Parathyroid adenoma (tissue), 2 donors: ENCODE data around the gene CFAP77.

ENCODE experiments used
- H2AFZ ChIP-seq: fragments of 300-600 bp; sonication (generic); one replicate; pipeline ENCODE4 v1.7.0; 2017; ENCODE audit warnings: antibody characterized with exemption, mild to moderate bottlenecking
- H3K27ac ChIP-seq: fragments of 300-600 bp; sonication (generic); one replicate; pipeline ENCODE4 v1.7.0; 2017
- H3K27me3 ChIP-seq: fragments of 300-600 bp; sonication (generic); one replicate; pipeline ENCODE4 v1.7.0; 2017; ENCODE audit warnings: low read length; ENCODE audit not compliant: control insufficient read depth, insufficient read depth
- H3K36me3 ChIP-seq: fragments of 300-600 bp; sonication (generic); one replicate; pipeline ENCODE4 v1.7.0; 2017; ENCODE audit warnings: low read length; ENCODE audit not compliant: control insufficient read depth, insufficient read depth
- H3K4me1 ChIP-seq: fragments of 300-600 bp; sonication (generic); one replicate; pipeline ENCODE4 v1.7.0; 2017; ENCODE audit warnings: control low read depth
- H3K4me2 ChIP-seq: fragments of 300-600 bp; sonication (generic); one replicate; pipeline ENCODE4 v1.7.0; 2017; ENCODE audit warnings: low read length
- H3K4me3 ChIP-seq: fragments of 300-600 bp; sonication (generic); one replicate; pipeline ENCODE4 v1.7.0; 2017; ENCODE audit warnings: low read depth, low read length
- H3K79me2 ChIP-seq: fragments of 300-600 bp; sonication (generic); one replicate; pipeline ENCODE4 v1.7.0; 2017; ENCODE audit warnings: control low read depth
- H3K9ac ChIP-seq: fragments of 300-600 bp; sonication (generic); one replicate; pipeline ENCODE4 v1.7.0; 2017; ENCODE audit warnings: mild to moderate bottlenecking
- H3K9me3 ChIP-seq: fragments of 300-600 bp; sonication (generic); one replicate; pipeline ENCODE4 v1.7.0; 2017; ENCODE audit warnings: low read length; ENCODE audit not compliant: control insufficient read depth
- CTCF ChIP-seq: fragments of 300-600 bp; sonication (generic); IDR thresholded peaks from one replicate; pipeline ENCODE4 v1.7.0; 2017; ENCODE audit warnings: antibody characterized with exemption, mild to moderate bottlenecking
- donor health status: primary hyperparathyroidism.

CFAP77 gene

DNA sequence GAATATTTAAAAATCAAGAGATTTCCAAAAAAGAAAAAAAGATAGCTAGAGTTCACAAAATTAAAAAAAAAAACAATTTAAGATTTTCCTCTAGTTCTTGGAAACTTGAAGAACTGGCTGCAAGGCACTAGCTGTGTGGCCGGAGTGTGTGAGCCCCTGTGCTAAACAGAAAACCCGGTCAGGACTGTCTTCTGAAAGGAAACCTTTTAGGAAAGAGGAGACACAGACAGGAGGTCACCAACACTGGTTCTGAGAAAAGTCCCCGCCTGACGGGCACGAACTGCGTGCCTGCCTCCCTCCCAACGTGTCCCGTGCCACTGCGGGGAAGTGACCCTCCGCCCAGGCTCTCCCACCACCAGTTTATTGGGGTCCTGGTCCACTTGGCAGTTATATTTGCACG lies 18.6 kb upstream of the CFAP77 start:
- no peak overlapping the region for H2AFZ ChIP-seq
- H3K9ac ChIP-seq = no peak overlapping the region
- no peaks in the 10 kb centered on the region for H3K9me3 ChIP-seq
- no peaks in the 10 kb centered on the region for H3K79me2 ChIP-seq
- no peaks in the 10 kb centered on the region for H3K36me3 ChIP-seq
- no peaks in the 10 kb centered on the region for H3K4me1 ChIP-seq
- H3K4me2 ChIP-seq = no peak overlapping the region
- no peak overlapping the region for H3K27ac ChIP-seq
- no peak overlapping the region for H3K4me3 ChIP-seq
- H3K27me3 ChIP-seq = no peaks in the 10 kb centered on the region
- TF ChIP-seq CTCF = no peak

DNA sequence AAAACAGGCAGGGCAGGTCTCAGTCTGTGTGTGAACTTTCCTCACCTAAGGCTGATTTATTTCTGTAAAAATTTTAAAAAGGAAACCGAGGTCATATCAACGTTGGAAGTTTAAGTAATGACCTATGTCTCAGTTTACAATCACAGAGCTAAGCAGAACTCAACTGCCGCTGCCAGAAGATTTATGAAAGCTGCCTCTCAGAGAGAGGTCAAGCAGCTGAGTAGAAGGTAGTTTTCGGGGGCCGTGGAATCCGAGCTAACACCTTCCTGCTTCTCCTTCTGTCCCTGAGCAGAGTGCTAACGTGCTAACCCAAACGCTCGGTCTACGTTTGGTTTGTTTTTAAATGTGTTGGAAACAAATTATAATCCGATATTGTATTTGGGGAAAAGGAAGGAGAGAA lies 14.5 kb upstream of the CFAP77 start:
- H3K27me3 ChIP-seq = no peaks in the 10 kb centered on the region
- H3K36me3 ChIP-seq = no peaks in the 10 kb centered on the region
- H3K27ac ChIP-seq = no peak overlapping the region
- no peak overlapping the region for H3K4me2 ChIP-seq
- no peak overlapping the region for H3K4me3 ChIP-seq
- H3K4me1 ChIP-seq = no peaks in the 10 kb centered on the region
- no peak overlapping the region for H2AFZ ChIP-seq
- no peaks in the 10 kb centered on the region for H3K9me3 ChIP-seq
- no peaks in the 10 kb centered on the region for H3K79me2 ChIP-seq
- no peak for TF ChIP-seq CTCF
- no peak overlapping the region for H3K9ac ChIP-seq

DNA sequence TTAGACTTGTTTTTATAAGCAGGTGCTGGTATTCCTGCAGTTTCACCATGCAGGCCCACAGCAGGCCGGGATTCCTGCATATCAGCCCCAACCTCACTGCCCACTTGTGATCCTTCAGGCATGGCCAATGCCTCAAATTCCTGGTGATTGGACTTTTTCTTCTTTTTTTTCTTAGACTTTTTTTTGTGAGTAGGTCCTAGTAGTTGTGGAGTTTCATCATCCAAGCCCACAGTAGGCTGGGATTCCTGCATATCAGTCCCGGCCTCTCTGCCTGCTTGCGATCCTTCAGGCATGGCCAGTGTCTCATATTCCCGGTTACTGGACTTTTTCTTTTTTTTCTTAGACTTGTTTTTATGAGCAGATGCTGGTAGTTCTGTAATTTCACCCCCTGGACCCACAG lies 8.2 kb upstream of the CFAP77 start:
- Histone ChIP-seq H3K36me3 (no peaks in the 10 kb centered on the region), H3K27me3 (no peaks in the 10 kb centered on the region), H3K27ac (no peak overlapping the region), H3K79me2 (no peaks in the 10 kb centered on the region), H3K4me2 (no peak overlapping the region), H2AFZ (no peak overlapping the region), H3K9me3 (no peaks in the 10 kb centered on the region), H3K4me1 (peaks cover under 1% of the 10 kb centered on the region), H3K4me3 (no peak overlapping the region), H3K9ac (no peak overlapping the region)
- no peak for TF ChIP-seq CTCF

GRCh38 chr9:132404228-132404881 lies 5.7 kb upstream of the CFAP77 start:
- H3K27ac ChIP-seq = no peak overlapping the region
- no peak for TF ChIP-seq CTCF

GRCh38 chr9:132406554-132407122 lies 3.4 kb upstream of the CFAP77 start, which contains the start of gene TTF1:
TTF1 (minus strand) TSS chr9:132406840; CDS start chr9:132402821, 4,019 bp downstream.
- no peak within 1 kb of the TSS for H3K9ac ChIP-seq
- no peaks in the 10 kb centered on the region for H3K79me2 ChIP-seq
- H3K4me2 ChIP-seq = peak within 1 kb of the TSS; percentile 93
- no peaks in the 10 kb centered on the region for H3K36me3 ChIP-seq
- H3K27me3 ChIP-seq = no peaks in the 10 kb centered on the region
- H3K4me3 ChIP-seq = peak within 1 kb of the TSS; percentile 78
- TF ChIP-seq CTCF = no peak
- no peaks in the 10 kb centered on the region for H3K9me3 ChIP-seq
- peaks cover 5% of the 10 kb centered on the region for H3K4me1 ChIP-seq
- H3K27ac ChIP-seq = no peak within 1 kb of the TSS
- H2AFZ ChIP-seq = peak within 1 kb of the TSS; percentile 95

More at GRCh38 chr9:132404228-132404881, 5.7 kb upstream of the CFAP77 start:
- no peak overlapping the region for H3K4me2 ChIP-seq
- no peaks in the 10 kb centered on the region for H3K36me3 ChIP-seq
- no peaks in the 10 kb centered on the region for H3K79me2 ChIP-seq
- no peak overlapping the region for H2AFZ ChIP-seq
- no peaks in the 10 kb centered on the region for H3K9me3 ChIP-seq
- no peaks in the 10 kb centered on the region for H3K27me3 ChIP-seq
- no peak overlapping the region for H3K9ac ChIP-seq
- H3K4me1 ChIP-seq = peaks cover 3% of the 10 kb centered on the region
- H3K4me3 ChIP-seq = no peak overlapping the region
